ENCODE measurements around the gene FAM13B. TPM values are rescaled to one million over a fixed set of nuclear protein-coding genes. Genes with fewer than 3 reads are reported as not detected.

FAM13B gene
- total and polyA plus RNA-seq, 9 of the 15 experiments (the other 6 are each of a cell fraction or from before 2014, with no cell fraction given) = 2.3 to 21.6 (median 14.1) TPM

DNA sequence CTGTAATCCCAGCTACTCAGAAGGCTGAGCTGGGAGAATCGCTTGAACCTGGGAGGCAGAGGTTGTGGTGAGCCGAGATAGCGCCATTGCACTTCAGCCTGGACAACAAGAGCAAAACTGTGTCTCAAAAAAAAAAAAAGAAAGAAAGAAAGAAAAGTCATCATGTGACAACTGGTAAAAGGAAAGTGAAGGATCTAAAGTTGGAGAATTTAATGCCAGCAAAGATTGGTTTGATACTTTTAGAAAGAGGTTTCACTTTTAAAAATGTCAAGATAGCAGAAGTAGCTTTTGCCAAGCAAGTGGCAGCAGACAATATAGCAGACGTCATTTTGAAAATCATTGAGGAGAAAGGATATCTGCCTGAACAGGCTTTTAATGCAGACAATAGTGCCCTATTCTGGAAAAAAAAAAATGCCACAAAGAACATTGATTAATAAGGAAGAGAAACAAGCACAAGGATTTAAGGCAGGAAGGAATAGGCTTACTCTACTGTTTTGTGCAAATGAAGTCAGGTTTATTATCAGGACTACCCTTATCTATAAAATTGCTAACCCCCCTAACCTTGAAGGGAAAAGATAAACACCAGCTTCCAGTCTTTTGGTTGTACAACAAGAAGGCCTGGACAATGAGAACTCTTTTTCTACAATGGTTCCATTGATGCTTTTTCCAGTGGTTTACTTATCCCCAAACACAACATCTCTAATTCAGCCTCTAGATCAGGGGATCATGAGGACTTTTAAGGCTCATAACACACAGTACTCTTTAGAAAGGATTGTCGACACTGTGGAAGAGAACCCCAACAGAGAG, 131.7 kb downstream of the FAM13B start (continued):
- TF ChIP-seq TRIM28 (IDR thresholded peaks at IDR 0.05) = no peak
- no peak for TF ChIP-seq CUX1 (CRISPR knock-in tag; IDR thresholded peaks at IDR 0.05)
- no peak for TF ChIP-seq NR3C1 (CRISPR knock-in tag; IDR thresholded peaks at IDR 0.05)
- TF ChIP-seq MYBL2 (IDR thresholded peaks at IDR 0.05; ENCODE audit: low read depth) = no peak
- TF ChIP-seq MYBL2 (CRISPR knock-in tag; IDR thresholded peaks at IDR 0.05; ENCODE audit: borderline replicate concordance) = no peak
- no peak for TF ChIP-seq GATAD2A (IDR thresholded peaks at IDR 0.05)
- TF ChIP-seq NR2C2 (CRISPR knock-in tag; IDR thresholded peaks at IDR 0.05) = no peak
- 0 out of 2 replicates have a peak, but pooled peaks have one; percentile 23 for TF ChIP-seq NR2C2 (tag; IDR thresholded peaks at IDR 0.05)
- no peak for TF ChIP-seq ZNF282 (CRISPR knock-in tag; IDR thresholded peaks at IDR 0.05)
- TF ChIP-seq, protein P1, sequence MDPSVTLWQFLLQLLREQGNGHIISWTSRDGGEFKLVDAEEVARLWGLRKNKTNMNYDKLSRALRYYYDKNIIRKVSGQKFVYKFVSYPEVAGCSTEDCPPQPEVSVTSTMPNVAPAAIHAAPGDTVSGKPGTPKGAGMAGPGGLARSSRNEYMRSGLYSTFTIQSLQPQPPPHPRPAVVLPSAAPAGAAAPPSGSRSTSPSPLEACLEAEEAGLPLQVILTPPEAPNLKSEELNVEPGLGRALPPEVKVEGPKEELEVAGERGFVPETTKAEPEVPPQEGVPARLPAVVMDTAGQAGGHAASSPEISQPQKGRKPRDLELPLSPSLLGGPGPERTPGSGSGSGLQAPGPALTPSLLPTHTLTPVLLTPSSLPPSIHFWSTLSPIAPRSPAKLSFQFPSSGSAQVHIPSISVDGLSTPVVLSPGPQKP (CRISPR knock-in tag; IDR thresholded peaks at IDR 0.05) = no peak
- no peak for TF ChIP-seq E2F3 (CRISPR knock-in tag; IDR thresholded peaks at IDR 0.05)
- TF ChIP-seq NFATC3 (IDR thresholded peaks at IDR 0.05) = no peak
- TF ChIP-seq RAD51 (IDR thresholded peaks at IDR 0.05; ENCODE audit: borderline replicate concordance, low read depth) = peak; percentile 40; the same call in 1 of the 2 replicates
- TF ChIP-seq CEBPG (CRISPR knock-in tag; IDR thresholded peaks at IDR 0.05) = no peak
- TF ChIP-seq CEBPG (tag; conservative IDR thresholded peaks at IDR 0.05 in 1 of 2, IDR thresholded peaks at IDR 0.05 in 1 of 2) = no peak
- TF ChIP-seq C11orf30 (IDR thresholded peaks at IDR 0.05; ENCODE audit: low read depth) = peak; percentile 18; the same call in 1 of the 2 replicates
